H9 (cell line): Measurements from ENCODE around the gene SLC44A3. TPM values are rescaled to one million over a fixed set of nuclear protein-coding genes. Genes with fewer than 3 reads are reported as not detected.

Experiments
- DNase-seq: peaks from one replicate; pipeline ENCODE4 v3.0.0-alpha.2; 2017
- H2AFZ ChIP-seq: one replicate; pipeline ENCODE4 v1.6.1; 2013; ENCODE audit warnings: mild to moderate bottlenecking, low read length, control low read depth, moderate library complexity
- H2AK5ac ChIP-seq: 2 replicates; pipeline ENCODE4 v1.6.1; 2013; ENCODE audit warnings: low read length, control low read depth, mixed read lengths; ENCODE audit not compliant: insufficient read length
- H2BK120ac ChIP-seq: one replicate; pipeline ENCODE4 v1.6.1; 2013; ENCODE audit warnings: low read depth, mild to moderate bottlenecking, low read length, control low read depth, inconsistent platforms; ENCODE audit not compliant: poor library complexity, severe bottlenecking
- H2BK12ac ChIP-seq: 2 replicates; pipeline ENCODE4 v1.6.1; 2013; ENCODE audit warnings: low read length, control low read depth, mixed read lengths, low read depth; ENCODE audit not compliant: insufficient read length
- H2BK15ac ChIP-seq: 2 replicates; pipeline ENCODE4 v1.6.1; 2013; ENCODE audit warnings: low read depth, low read length, control low read depth
- H2BK20ac ChIP-seq: one replicate; pipeline ENCODE4 v1.6.1; 2013; ENCODE audit warnings: low read depth, mild to moderate bottlenecking, low read length, control low read depth, inconsistent platforms; ENCODE audit not compliant: poor library complexity, severe bottlenecking
- H2BK5ac ChIP-seq: 2 replicates; pipeline ENCODE4 v1.6.1; 2013; ENCODE audit warnings: low read length, control low read depth, mixed read lengths; ENCODE audit not compliant: insufficient read length
- H3K14ac ChIP-seq: 2 replicates; pipeline ENCODE4 v1.6.1; 2013; ENCODE audit warnings: low read length, control low read depth; ENCODE audit not compliant: insufficient read depth
- H3K18ac ChIP-seq: 2 replicates; pipeline ENCODE4 v1.6.1; 2013; ENCODE audit warnings: low read depth, mild to moderate bottlenecking, mixed read lengths, low read length, control low read depth; ENCODE audit not compliant: insufficient read length
- H3K23ac ChIP-seq: 2 replicates; pipeline ENCODE4 v1.6.1; 2013; ENCODE audit warnings: low read length, control low read depth, mixed read lengths, low read depth; ENCODE audit not compliant: insufficient read length
- H3K23me2 ChIP-seq: 2 replicates; pipeline ENCODE4 v1.6.1; 2013; ENCODE audit warnings: low read depth, mild to moderate bottlenecking, mixed read lengths, low read length, control low read depth; ENCODE audit not compliant: insufficient read length, poor library complexity, severe bottlenecking
- H3K27ac ChIP-seq: 2 replicates; pipeline ENCODE4 v1.5.1; 2013; ENCODE audit warnings: low read length, control low read depth, mixed read lengths, low read depth; ENCODE audit not compliant: insufficient read length
- H3K27me3 ChIP-seq: 2 replicates; pipeline ENCODE4 v1.6.1; 2013; ENCODE audit warnings: low read length, control low read depth, inconsistent platforms; ENCODE audit not compliant: insufficient read depth
- H3K4ac ChIP-seq: 2 replicates; pipeline ENCODE4 v1.6.1; 2013; ENCODE audit warnings: low read depth, mild to moderate bottlenecking, control low read depth, inconsistent platforms, low read length, moderate library complexity
- H3K4me1 ChIP-seq: 2 replicates; pipeline ENCODE4 v1.6.1; 2013; ENCODE audit warnings: low read length, control low read depth, inconsistent platforms; ENCODE audit not compliant: insufficient read depth
- H3K4me2 ChIP-seq: 2 replicates; pipeline ENCODE4 v1.6.1; 2013; ENCODE audit warnings: low read length, control low read depth, mixed read lengths; ENCODE audit not compliant: insufficient read length, insufficient read depth
- H3K56ac ChIP-seq: 2 replicates; pipeline ENCODE4 v1.6.1; 2013; ENCODE audit warnings: low read depth, mild to moderate bottlenecking, mixed read lengths, low read length, control low read depth; ENCODE audit not compliant: insufficient read length
- H3K79me1 ChIP-seq: 2 replicates; pipeline ENCODE4 v1.6.1; 2013; ENCODE audit warnings: low read depth, mild to moderate bottlenecking, moderate library complexity, low read length, control low read depth, inconsistent platforms; ENCODE audit not compliant: insufficient read depth, poor library complexity, severe bottlenecking
- H3K79me2 ChIP-seq: 2 replicates; pipeline ENCODE4 v1.6.1; 2013; ENCODE audit warnings: low read length, control low read depth, inconsistent platforms; ENCODE audit not compliant: insufficient read depth
- H3K9ac ChIP-seq: 2 replicates; pipeline ENCODE4 v1.6.1; 2013; ENCODE audit warnings: low read length, control low read depth, mixed read lengths; ENCODE audit not compliant: insufficient read length; ENCODE audit errors: extremely low read depth
- H3K9me3 ChIP-seq: one replicate; pipeline ENCODE4 v1.6.1; 2013; ENCODE audit warnings: low read depth, low read length, inconsistent platforms; ENCODE audit not compliant: control insufficient read depth
- H3T11ph ChIP-seq: one replicate; pipeline ENCODE4 v1.6.1; 2013; ENCODE audit warnings: mild to moderate bottlenecking, low read length, control low read depth, inconsistent platforms
- H4K20me1 ChIP-seq: one replicate; pipeline ENCODE4 v1.6.1; 2013; ENCODE audit not compliant: control insufficient read depth, insufficient read length, insufficient read depth
- H4K5ac ChIP-seq: 2 replicates; pipeline ENCODE4 v1.6.1; 2013; ENCODE audit warnings: low read depth, mild to moderate bottlenecking, mixed read lengths, low read length, control low read depth; ENCODE audit not compliant: insufficient read length
- H4K8ac ChIP-seq: replicated peaks from 2 replicates; pipeline ENCODE4 v1.6.1; 2013; ENCODE audit warnings: low read length, control low read depth, mixed read lengths, low read depth; ENCODE audit not compliant: insufficient read length
- H4K91ac ChIP-seq: 2 replicates; pipeline ENCODE4 v1.6.1; 2013; ENCODE audit warnings: low read depth, mild to moderate bottlenecking, moderate library complexity, mixed read lengths, low read length, control low read depth; ENCODE audit not compliant: insufficient read length
- H3K27ac Mint-ChIP-seq, 3 experiments: 2 replicates in 2 of 3; 3 replicates in 1 of 3; pipeline ENCODE4 v1.8.0; 2020 to 2021; ENCODE audit warnings: mixed read lengths in 3 of 3, mild to moderate bottlenecking in 1 of 3, moderate library complexity in 1 of 3
- H3K27me3 Mint-ChIP-seq: 2 replicates; pipeline ENCODE4 v1.8.0; 2021; ENCODE audit warnings: low read depth, mild to moderate bottlenecking, moderate library complexity, mixed read lengths
- H3K36me3 Mint-ChIP-seq, 3 experiments: 2 replicates in 2 of 3; 3 replicates in 1 of 3; pipeline ENCODE4 v1.8.0; 2020 to 2021; ENCODE audit warnings: low read depth in 3 of 3, mixed read lengths in 3 of 3; ENCODE audit not compliant: insufficient read depth in 1 of 3
- H3K4me1 Mint-ChIP-seq, 2 experiments: 2 replicates each; pipeline ENCODE4 v1.8.0; 2020; ENCODE audit warnings: mixed read lengths in 2 of 2
- H3K4me3 Mint-ChIP-seq, 2 experiments: 2 replicates in 1 of 2; 3 replicates in 1 of 2; pipeline ENCODE4 v1.8.0; 2020 to 2021; ENCODE audit warnings: mild to moderate bottlenecking in 2 of 2, mixed read lengths in 2 of 2, moderate library complexity in 1 of 2
- H3K9me3 Mint-ChIP-seq, 2 experiments: 2 replicates in 1 of 2; 3 replicates in 1 of 2; pipeline ENCODE4 v1.8.0; 2020; ENCODE audit warnings: mild to moderate bottlenecking in 2 of 2, mixed read lengths in 2 of 2, moderate library complexity in 1 of 2
- CTCF ChIP-seq: fragments of 200-600 bp; sonication (generic); conservative IDR thresholded peaks from 3 replicates; pipeline ENCODE4 v1.8.0; 2021; ENCODE audit warnings: antibody characterized with exemption, mild to moderate bottlenecking
- WGBS: extraction: QIAGEN DNeasy Blood & Tissue Kit; methylation state at CpG from one replicate; pipeline ENCODE4 v1.1.7; 2013; ENCODE audit warnings: missing lambda C conversion rate, low lambda C conversion rate, mixed read lengths; ENCODE audit not compliant: insufficient read length; ENCODE audit errors: extremely low coverage; 5-methylcytosine and 5-hydroxymethylcytosine counted together
- total RNA-seq: library from RNA; stranded (reverse); gene quantifications from 2 replicates; pipeline ENCODE4 v1.2.1, GENCODE V29; 2021

Gene SLC44A3
- total RNA-seq, 1 experiment from 2014 or later = 5.5 TPM

GRCh38 chr1:94874423-94874822 lies 54.3 kb downstream of the SLC44A3 start:
- Histone ChIP-seq H2BK20ac (no peak overlapping the region), H2BK120ac (no peak overlapping the region), H4K5ac (no peak overlapping the region), H2AFZ (no peak overlapping the region), H4K20me1 (no peaks in the 10 kb centered on the region), H3K4ac (no peak overlapping the region), H3K23me2 (no peaks in the 10 kb centered on the region), H3K27me3 (no peaks in the 10 kb centered on the region), H4K91ac (no peak overlapping the region), H3K27ac (no peak overlapping the region), H3K79me1 (no peaks in the 10 kb centered on the region), H2BK15ac (no peak overlapping the region), H3K9me3 (no peaks in the 10 kb centered on the region), H2BK12ac (no peak overlapping the region), H3K18ac (no peak overlapping the region), H3K4me1 (no peaks in the 10 kb centered on the region), H4K8ac (no peak overlapping the region), H3K4me2 (no peak overlapping the region), H3T11ph (no peak overlapping the region), H3K79me2 (no peaks in the 10 kb centered on the region), H2BK5ac (no peak overlapping the region), H2AK5ac (no peak overlapping the region), H3K23ac (no peak overlapping the region), H3K9ac (no peak overlapping the region), H3K56ac (no peak overlapping the region), H3K14ac (no peak overlapping the region)
- Mint-ChIP-seq H3K27ac (no peak overlapping the region; a peak in 1 of 7 replicates), H3K9me3 (peaks cover 0 to 6% of the 10 kb centered on the region in 2 experiments; a peak in 1 of 5 replicates), H3K4me3 (no peak overlapping the region), H3K4me1 (peaks cover 4 to 5% of the 10 kb centered on the region in 2 experiments), H3K36me3 (peaks cover 0 to 7% (median 5%) of the 10 kb centered on the region in 3 experiments; a peak in 2 of 7 replicates), H3K27me3 (peaks cover 4% of the 10 kb centered on the region)
- TF ChIP-seq CTCF = no peak
- no CpG with 5 or more reads among the region's 6 CpGs for WGBS
- DNase-seq = no peak
